NK-92 (cell line): Measurements from ENCODE around the gene YPEL5.

ENCODE experiments used
- DNase-seq: peaks from one replicate; lab custom pipeline; 2025; ENCODE audit not compliant: unreplicated experiment; lab: John Stamatoyannopoulos, UW

The YPEL5 gene

DNA sequence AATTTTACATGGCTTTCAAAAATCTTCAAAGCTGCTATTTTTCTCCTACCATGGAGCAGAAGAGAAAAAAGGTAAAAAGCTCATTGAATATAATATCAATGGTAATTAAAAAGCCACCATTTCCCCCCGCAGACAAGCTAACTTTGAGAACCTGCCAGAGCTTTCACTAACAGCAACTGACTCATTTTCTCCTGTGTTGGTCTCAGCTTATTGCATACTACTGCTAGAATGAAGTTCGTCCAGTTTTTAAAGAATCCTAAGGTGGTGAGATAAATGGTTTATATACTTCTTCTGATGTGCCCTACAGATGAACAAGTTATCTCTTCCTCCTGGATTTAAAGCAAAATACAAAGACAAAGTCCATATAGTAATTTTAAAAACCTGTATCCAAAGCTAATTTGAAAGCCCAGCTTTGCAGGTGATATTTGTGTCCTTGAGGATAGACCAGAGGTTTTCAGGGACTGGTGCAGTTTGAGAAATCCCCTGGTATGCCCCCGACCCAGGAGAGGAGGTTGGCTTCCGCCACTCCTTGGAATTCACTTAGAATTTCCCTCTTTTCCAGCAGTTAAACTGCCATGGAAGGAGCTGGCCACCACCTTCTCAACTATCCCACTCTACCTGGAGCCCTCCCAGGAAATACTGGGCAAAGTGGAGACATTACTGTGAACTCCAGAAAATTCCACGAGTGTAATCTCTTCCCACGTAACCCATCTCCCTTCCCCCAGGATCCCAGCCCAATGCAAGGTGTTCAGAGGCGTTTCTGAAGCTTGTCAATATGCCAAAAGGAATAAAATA lies 17.5 kb downstream of the YPEL5 start:
- DNase-seq: no peak

DNA sequence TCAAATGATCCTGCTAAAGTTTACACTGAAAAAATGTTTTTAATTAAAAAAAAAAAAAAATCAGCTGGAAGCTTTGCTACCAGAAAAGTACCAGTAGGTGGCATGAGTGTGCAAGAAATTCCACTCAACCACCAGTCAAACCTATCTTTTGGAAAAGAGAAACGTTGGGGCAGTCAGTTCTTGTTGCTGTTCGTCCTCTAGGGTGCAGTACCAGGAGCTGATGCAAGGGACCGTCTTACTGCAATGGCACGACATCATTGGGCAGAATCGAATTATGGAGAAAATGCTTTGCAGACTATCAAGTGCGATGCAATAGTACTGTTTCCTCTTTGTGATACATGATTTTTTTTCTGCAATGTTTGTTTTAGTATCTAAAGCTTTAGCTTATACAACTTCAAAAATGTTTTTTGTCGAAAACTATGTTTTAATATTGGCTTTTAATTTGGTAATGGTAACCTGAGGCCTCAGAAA lies 18.3 kb downstream of the YPEL5 start:
- no peak for DNase-seq

DNA sequence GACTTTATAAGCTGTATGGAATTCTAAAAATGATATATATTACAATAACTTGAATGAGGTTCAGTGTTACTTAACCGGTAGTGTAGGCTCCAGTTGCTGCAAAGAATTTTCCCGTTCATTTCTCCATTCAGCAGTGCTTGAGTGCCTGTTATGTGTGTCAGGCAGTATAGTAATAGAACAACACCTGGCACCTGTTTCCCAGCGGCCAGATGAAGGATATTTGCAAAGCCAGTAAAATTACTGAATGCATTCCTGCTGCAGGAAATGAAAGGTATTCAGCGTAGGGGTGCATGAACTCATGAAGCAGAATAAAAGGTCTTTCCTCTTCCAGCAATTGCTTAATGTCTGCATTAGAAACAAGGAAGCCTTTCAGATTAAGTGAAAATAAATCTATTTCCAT lies 18.8 kb downstream of the YPEL5 start:
- no peak for DNase-seq

DNA sequence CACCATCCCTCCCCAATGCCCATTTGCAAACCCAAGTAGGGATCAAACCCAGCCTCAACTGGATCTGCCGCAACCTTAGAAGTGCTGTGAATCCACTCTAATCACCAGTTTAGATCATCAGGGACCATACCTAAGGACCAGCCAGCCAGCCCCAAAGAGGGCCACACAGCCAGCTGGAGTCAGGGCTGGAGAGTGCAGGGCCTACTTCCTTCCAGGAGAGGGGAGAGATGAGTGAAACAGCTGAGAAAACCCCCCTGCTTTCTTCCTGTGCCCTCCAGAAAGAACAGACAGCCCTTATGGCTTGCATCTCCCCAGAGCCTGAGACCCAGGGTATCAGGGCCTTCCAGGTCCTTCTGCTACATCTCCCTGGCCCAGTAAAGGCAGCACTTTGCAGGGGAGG lies 25.8 kb downstream of the YPEL5 start:
- no peak for DNase-seq

DNA sequence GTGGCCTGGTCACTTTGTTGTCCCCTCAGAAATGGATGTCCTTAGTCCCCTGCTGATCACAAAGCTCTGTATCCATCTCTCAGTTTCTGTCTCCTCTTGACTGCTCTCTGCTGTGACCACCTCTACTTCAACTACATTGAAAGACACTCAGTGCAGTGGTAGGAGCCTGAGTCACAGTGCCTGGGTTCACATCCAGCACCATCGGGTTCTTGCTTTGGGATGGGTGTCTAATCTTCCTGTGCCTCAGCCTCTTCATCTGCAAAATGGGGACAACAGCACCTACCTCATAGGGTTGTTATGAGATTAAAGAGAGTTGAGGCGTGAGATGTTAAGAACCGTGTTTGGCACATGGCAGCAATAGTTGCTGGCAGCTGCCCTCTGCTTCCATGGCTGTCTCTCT lies 30.6 kb downstream of the YPEL5 start:
- no peak for DNase-seq

DNA sequence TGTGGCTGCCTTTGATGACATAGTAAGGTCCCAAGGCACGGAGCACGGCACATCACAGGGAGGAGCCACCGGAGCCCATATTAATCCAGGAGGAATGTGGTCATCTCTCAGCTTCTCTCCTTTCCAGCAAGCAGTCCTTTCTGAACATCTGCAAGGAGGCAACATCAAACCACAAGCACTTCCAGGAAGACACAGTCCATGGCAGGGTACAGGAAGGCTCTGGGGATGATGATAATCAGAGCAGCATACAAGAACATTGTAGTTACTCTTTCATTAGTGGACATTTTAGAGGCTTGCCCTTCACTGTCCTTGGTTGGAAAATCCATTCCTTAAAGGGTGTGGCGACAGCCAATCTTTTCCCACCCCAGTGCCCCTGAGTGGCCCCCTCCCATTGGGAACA lies 31.1 kb downstream of the YPEL5 start:
- no peak for DNase-seq

DNA sequence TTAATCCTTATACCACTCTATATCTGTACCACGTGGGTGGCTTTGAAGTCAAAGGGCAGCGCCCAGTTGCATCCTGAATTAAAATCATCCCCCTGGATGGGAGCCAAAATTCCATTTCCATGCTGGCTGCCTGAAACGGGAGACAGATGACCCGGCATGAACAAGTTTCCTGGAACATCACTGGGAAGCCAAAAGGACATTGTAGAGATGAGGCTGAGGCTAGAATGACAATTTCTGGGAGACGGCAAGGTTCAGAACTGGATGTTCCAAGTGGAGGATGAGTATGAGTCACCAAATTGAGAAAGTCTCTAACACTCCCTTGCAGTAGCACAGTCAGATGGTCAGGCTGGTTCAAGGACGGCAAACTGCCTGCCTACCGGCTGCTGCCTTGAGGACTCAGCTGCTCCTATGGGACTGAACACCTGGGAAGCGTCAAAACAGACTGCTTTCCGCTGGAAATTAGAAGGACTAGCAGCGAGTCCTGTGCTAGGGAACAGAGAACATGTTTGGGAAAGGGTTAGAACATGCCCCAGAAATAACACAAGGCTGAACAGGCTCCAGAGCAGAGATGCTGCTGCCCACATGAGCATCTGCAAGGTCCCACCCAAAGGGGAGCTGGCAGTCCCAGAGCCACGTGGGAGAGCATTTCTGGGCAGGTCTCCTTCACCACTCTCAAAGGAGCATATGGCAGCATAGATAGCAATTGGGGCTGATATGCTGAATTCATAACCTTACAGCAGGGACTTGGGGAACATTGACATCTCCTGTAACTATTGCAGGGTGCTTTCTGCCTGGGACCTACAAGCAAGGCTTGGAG lies 32.0 kb downstream of the YPEL5 start:
- no peak for DNase-seq

DNA sequence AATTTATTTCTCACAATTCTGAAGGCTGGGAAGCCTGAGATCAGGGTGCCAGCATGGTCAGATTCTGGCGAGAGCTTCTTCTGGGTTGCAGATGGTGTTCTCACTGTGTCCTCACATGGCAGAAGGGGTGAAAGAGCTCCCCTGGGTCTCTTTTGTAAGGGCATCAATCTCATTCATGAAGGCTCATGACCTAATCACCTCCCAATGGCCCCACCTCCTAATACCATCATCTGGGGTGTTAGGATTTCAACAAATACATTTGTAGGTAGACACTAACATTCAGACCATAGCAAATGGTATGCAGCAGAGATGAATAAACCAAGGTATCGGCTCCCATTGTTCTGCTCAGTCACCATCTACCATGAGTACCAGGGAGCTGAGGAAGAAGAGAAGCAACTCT lies 32.7 kb downstream of the YPEL5 start:
- DNase-seq: no peak

DNA sequence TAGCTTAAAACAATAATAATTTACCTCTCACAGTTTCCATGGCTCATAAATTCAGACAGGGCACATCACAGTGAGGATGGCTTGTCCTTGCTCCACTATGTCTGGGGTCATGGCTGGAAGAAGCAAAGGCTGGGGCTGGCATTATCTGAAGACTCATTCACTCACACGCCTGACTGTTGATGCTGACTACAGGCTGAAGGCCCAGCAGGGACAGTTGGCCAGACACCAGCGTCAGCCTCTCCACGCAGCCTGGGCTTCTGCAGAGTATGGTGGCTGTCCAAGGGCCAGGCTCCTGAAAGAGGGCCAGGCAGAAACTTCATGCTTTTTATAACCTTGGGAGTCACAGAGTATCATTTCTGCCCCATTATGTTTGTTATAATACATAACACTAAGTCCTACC lies 33.4 kb downstream of the YPEL5 start:
- no peak for DNase-seq

DNA sequence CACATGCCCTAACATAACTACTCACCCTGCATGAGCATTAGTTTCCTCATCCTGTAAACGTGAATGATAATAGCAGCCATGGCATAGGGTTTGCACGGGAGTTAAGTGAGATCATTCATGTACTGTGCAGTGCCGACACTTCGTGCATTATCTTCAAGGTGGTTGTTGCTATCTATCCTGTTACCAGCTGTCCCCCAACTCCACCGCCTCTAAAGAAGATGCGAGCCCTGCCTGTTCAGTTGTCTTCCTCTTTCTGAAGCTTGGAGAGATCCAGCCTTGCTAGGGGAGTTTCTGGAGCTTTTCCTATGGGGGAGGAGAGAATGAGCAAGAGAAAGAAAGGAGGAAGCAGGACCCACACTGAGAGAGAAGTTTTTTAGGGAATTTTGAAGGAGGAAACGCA lies 34.4 kb downstream of the YPEL5 start:
- no peak for DNase-seq

DNA sequence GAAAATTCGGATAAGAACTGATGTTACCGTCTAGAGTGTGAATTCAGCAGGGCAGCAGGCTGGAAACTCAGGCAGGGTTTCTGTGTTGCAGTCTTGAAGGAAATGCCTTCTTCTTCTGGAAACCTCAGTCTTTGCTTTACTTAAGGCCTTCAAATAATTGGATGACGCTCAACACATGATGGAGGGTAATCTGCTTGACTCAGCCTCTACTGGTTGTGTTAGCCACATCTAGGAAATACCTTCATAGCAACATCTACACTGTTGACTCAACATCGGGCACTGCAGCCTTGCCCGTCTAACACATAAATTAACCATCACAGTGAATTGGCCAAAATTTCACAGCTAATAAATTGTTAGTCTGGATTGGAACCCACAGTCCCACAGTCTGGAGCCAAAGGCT lies 37.2 kb downstream of the YPEL5 start:
- DNase-seq: no peak

DNA sequence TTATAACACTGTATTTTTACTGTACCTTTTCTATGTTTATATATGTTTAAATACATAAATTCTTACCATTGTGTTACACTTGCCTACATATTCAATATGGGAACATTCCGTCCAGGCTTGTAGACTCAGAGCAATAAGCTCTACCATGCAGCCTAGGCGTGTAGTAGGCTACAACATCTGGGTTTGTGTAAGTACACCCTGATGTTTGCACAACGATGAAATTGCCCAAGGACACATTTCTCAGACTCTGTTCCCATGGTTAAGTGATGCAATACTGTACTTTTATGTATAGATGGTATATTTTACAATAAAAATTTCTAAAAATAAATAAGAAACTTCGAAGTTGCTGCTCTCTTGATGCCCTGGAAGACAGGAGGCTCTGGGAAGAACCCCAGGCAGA lies 38.4 kb downstream of the YPEL5 start:
- no peak for DNase-seq

DNA sequence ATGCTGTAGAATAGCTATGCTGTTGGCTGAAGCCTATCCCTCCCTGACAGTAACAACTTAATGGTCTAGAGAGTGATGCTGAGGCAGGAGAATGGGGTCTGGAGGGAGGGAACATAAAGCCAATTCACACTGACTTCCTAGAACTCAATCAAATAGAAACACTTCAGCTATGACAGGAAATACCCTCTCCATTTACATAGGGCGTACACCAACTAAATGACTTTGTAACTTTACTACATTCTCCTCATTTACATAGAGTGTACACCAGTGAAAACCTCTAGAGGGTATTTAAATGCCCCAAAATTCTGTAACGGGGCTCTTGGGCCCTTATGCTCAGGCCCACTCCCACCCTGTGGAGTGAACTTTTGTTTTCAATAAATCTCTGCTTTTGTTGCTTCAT lies 41.5 kb downstream of the YPEL5 start:
- no peak for DNase-seq

DNA sequence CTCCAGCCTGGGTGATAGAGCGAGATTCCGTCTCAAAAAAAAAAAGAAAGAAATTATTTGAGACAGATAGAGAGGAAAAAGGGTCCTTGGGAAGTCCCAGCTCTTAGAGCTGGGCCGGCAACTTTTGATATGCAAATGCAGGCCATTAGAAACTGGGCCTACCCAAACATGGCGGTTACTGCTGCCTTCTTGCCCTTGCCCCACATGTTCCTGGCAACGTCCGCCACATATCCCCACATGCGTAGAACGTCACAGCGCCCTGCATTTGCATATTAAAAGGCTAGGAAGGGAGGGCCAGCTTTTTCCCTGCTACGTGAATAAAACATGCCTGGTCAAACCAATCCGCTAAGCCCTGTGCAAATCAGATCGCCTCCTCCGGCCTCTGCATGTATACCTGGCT lies 43.8 kb downstream of the YPEL5 start:
- no peak for DNase-seq

DNA sequence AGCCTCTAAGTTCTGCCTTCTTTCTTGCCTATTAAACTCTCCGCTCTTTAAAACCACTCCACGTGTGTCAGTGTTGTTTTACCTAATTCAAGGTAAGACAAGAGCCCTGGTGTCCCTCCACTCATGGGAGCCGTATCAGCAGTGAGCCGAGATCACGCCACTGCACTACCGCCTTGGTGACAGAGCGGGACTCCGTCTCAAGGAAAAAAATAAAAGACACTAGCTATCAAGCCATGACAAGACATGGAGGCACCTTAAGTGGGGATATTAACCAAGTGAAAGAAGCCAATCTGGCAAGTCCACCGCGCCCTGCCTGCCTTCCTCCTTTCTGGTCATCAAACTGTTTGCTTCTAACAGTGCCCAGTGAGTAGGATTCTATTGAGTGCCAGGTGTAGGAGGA lies 44.3 kb downstream of the YPEL5 start:
- DNase-seq: no peak

DNA sequence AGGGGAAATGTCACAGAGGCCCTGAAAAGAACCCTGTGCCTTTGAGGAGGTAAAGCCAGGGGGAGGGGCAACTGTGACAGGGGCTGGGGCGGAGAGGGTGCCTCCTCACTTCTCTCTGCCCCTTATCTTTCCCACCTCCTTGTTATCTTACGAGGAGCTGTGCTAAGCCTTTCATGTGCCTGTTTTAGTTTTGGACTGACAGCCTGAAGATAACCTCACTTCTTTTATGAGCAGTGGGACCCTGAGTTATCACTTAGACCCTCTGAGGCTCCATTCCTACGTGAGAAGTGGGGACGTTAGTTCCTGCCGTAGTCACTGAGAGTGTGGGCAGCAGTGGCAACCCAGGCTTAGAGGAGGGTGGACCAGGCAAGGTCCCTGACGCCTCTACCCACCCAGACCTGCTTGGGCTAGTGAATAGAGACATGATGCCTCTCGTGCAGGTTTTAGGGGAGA lies 45.0 kb downstream of the YPEL5 start:
- DNase-seq: no peak

DNA sequence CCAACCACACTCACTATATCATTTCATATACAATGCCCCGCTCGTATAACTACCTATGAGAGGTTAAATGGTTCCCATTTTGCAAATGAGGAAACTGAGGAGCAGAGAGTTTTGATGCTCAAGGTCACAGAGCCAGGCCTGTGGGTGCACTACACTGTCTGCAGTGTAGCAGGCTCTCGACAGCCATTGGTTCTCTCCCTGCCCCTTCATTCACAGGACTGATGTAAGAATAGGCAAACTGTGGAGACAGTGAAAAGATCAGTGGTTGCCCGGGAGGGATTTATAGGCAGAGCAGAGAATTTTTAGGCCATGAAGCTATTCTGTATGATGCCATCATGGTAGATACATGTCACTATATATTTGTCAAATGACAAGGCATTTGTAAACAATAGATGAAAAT lies 45.5 kb downstream of the YPEL5 start:
- DNase-seq: no peak

DNA sequence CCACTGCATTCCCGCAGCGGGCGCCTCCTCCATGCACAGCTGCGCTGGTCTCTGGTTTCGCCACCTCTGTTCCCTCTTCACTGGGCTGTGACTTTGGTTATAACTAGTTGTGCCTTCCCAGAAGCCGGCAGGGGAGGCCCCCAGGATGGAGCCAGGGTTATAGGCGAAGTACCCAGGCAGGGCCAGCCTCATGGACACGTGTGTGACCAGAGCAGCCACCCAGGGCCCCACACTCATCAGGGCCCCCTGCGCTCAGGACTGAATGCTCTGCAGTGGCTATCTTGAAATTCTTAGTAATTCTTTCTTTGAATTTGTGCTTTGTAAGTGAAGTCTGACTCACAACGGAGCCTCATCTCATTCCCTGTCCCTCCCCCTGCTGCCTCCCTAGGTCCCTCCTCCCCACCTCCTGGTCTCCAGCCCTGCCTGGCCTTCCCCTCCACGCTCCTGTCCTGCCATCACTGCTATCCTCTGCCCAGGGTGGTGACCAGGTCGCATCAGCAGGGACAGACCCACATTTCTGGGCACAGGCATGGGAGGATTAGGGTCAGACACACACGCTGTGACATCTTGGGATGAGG lies 46.4 kb downstream of the YPEL5 start:
- no peak for DNase-seq

DNA sequence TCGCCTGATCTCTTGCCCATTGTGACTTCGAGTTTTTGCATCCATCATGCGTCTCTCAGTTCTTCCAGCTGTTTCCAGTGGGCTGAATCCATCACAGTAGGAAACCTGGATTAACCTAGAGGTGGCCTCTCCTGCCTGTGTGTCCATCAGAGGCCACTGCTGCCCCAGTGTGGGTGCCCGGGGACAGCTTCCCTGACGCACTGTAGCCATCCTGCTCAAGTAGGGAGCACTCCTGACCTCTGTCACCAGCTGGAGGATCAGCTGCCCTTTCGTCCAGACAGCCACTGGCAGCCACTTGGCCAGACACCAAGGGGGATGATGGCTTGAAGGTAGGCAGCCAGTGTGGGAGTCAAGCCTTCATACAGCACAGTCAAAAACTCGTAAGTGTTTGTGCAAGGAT lies 47.6 kb downstream of the YPEL5 start:
- DNase-seq: no peak

DNA sequence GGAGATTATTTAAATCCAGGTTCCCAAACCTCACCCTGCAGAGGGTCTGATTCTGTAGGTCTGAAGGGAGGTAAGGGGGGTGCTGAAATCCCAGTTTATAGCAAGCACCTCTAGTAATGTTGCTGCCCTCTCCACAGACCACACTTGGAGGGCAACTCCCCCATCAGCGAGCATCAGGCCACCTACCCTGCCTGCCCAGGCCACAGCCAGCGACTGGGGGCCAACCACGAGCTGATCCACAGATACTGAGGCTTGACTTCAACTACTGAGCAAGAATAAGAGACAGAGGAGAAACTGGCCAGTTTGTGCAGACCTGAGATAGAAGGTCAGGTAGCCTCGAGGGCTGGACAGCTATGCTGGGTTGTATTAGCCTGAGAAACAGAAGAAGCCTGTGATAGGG lies 48.2 kb downstream of the YPEL5 start:
- no peak for DNase-seq

DNA sequence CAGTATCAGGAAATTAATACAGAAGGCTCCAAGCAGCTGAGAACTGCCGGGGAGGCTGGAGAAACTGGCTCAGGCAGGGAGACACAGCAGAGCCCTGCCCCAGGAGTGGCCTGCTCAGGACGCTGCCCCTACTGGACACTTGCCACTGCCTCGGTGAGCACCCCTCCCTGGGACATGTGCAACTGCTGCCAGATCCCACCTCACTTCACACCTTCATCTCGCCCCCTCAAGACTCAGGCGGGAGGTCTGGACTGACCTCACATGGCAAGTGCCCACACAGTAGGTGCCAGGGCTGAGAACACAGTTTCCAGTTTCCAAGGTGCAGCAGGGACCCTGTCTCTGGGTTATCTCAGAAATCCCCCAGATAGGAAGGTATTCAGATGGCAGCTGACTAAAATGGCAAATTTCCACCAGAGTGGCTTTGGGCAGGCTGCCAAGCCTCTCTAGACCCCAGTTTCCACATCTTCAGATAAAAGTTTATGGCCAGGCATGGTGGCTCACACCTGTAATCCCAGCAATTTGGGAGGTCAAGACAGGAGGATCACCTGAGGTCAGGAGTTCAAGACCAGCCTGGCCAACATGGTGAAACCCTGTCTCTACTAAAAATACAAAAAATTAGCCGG lies 50.9 kb downstream of the YPEL5 start:
- no peak for DNase-seq

DNA sequence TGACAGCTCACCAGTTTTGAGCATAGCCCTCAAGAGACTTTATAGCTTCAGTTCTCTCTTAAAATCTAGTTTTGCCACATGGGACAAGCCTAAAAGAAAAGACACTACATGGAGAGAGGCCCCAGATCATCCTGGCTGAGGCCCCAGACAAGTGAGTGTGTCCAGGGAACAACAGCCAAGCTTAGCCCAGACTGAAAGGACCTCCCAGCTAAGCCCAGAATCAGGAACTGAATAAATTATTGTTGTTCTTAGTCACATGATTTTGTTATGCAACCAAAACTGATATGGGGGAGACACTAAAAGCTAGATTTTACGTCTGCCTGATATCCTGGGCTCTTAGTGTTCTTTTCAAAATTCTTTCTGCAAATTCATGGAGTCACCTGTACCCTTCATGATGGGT lies 55.2 kb downstream of the YPEL5 start:
- DNase-seq: no peak
